Jurkat, Clone E6-1 (cell line): Measurements from ENCODE around the gene INTS15.
"Not testable (repeated sequence)": the region's sequence is repeated elsewhere in the genome, so short reads cannot be mapped to it uniquely, and the experiment has no call there.

Experiments
- DNase-seq: peaks from one replicate; pipeline ENCODE4 v3.0.0-alpha.2; 2011; ENCODE audit warnings: low read depth, low spot score
- H3K4me3 ChIP-seq: 2 replicates; pipeline ENCODE4 v1.5.1; 2011; ENCODE audit warnings: mild to moderate bottlenecking, low read length, control low read depth, moderate library complexity

The INTS15 gene

DNA sequence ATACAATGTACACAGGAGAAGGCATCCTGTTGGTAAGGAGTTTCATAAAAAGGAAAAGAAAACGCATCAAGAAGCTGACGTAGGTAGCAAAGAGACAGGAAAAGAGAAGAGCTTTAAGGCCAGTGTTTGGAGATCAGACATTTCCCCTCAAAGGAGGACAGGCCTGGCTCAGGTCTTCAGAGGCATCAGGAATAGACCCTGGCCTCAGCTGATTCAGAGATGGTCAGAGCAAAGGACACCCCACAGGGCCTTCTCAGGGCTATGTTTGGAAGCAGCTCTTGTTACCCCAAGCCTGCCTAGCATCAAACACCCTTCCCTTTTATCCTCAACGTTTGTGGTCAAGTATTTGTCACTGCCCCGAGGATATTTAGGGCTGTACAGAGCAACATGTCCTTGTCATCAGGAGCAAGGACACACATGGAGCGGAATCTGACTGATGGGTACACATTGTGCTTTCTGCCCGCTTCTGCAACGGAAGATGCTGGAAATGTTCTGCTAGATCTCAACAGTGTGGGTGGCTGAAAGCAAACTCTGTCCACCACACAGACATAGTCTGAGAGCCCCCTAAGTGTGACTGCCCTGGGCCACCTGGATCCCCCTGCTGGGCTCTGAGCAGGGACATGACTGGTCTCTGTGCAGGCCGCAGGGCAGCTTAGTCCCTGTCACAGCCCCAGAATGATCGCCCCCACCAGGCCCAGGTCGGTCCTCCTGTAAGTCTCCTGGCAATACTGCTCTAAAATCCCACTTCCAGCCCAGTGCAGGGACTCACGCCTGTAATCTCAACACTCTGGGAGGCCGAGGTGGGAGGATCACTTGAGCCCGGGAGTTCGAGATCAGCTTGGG lies 13.6 kb upstream of the INTS15 start:
- DNase-seq: no peak
- peak overlapping the region; percentile 78 for H3K4me3 ChIP-seq

DNA sequence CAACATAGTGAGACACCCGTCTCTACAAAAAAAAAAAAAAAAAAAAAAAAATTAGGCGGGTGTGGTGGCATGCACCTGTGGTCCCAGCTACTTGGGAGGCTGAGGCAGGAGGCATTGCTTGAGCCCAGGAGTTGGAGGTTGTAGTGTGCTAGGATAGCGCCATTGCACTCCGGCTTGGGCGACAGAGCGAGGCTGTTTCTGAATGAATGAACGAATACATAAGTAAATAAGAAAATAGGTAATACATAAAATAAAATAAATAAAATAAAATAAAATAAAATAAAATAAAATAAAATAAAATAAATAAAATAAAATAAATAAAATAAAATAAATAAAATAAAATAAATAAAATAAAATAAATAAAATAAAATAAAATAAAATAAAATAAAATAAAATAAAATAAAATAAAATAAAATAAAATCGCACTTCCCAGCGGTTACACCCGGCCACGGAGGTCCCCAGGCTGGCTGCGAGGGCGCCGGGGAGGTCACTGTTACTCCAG lies 12.9 kb upstream of the INTS15 start:
- H3K4me3 ChIP-seq: peak overlapping the region; percentile 78
- DNase-seq: not testable (repeated sequence)

GRCh38 chr7:6577369-6578113 lies 12.3 kb upstream of the INTS15 start, which contains the start of gene ZDHHC4:
ZDHHC4 (plus strand) TSS chr7:6577454; CDS start chr7:6580562, 3,108 bp downstream.
- DNase-seq: peak; percentile 84
- H3K4me3 ChIP-seq: peak within 1 kb of the TSS; percentile 78

GRCh38 chr7:6578114-6579084 lies 11.4 kb upstream of the INTS15 start:
- no peak for DNase-seq
- H3K4me3 ChIP-seq: peak overlapping the region; percentile 78

- H3K4me3 ChIP-seq: no peak overlapping the region
- no peak for DNase-seq
Measured at GRCh38 chr7:6579446-6579845, 10.4 kb upstream of the INTS15 start.

GRCh38 chr7:6585746-6586432 lies 3.9 kb upstream of the INTS15 start:
- H3K4me3 ChIP-seq, DNase-seq: not testable (repeated sequence)

DNA sequence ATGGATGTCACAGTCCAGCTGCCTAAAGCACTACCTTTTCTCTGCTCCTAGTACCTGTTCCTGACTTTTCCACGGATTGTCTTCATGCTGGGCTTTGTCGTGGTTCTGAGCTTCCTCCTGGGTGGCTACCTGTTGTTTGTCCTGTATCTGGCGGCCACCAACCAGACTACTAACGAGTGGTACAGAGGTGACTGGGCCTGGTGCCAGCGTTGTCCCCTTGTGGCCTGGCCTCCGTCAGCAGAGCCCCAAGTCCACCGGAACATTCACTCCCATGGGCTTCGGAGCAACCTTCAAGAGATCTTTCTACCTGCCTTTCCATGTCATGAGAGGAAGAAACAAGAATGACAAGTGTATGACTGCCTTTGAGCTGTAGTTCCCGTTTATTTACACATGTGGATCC lies 1.3 kb upstream of the INTS15 start:
- no peak for DNase-seq
- H3K4me3 ChIP-seq: no peak overlapping the region

DNA sequence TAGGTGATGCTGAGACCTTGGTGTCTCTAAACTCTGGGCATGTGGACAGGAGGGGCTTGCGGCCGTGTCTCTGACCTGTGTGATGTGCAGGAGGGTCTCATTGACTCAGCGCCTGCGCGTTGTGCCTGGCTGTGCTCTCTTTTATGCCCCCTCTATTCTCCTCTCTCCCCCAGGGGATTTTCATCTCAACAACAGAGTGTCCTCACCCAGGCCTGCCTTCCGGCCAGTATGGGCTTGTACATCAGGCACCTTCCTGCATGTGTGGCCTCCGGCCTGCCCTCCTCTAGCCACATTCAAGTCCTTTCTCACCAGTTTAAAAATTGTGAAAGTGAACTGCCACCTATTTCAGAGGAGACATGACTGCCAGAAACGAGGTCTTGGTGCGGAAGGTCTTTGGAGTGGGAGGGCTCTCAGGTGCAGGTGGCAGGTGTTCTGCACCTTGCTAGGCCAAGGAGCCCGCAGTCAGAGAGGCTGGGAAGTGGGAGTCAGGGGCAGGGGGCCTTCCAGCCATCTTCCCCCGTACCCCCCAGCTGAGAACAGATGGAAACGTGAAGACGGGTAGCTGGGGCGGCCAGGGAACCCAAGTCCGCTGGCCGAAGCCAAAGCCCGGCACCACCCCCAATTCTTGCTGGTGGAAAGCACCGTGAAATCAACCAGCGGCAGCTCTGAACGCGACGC lies 531 bp upstream of the INTS15 start:
- H3K4me3 ChIP-seq: peak overlapping the region; percentile 35
- no peak for DNase-seq

- peak overlapping the region; percentile 82 for H3K4me3 ChIP-seq
- DNase-seq: no peak
Measured at GRCh38 chr7:6590645-6591110, 857 bp downstream of the INTS15 start.

DNA sequence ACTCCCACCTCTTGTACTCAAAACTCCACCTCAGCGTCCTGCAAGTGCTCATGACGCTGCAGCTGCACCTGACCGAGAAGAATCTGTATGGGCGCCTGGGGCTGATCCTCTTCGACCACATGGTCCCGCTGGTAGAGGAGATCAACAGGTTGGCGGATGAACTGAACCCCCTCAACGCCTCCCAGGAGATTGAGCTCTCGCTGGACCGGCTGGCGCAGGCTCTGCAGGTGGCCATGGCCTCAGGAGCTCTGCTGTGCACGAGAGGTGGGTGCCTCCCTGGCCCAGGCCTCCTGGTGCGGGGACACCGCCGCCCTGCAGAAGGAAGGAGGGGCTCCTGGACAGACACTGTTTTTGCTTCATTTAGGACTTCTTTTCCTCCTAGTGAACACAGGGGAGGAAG lies 10.3 kb downstream of the INTS15 start:
- DNase-seq: no peak
- H3K4me3 ChIP-seq: no peak overlapping the region

DNA sequence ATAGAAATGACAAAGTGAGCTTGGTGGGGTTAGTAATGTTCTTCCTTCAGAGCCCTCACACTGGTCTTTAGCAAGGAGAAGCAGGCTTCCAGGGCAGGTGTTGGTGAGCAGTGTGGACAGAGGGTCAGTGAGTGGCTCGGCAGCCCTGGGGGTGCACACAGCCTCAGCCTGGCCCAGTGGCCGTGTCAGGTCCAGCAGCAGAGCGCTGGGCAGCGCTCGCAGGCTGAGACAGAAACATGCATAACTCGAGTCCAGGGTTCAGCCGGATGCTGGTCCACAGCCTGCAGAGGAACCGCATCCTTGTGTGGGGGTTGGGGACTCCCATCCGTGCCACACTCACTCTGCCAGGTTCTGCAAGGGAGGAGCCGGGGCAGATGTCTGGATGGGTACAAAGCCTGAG lies 14.6 kb downstream of the INTS15 start:
- DNase-seq: no peak
- H3K4me3 ChIP-seq: no peak overlapping the region

- no peak for DNase-seq
- H3K4me3 ChIP-seq: no peak overlapping the region
Measured at GRCh38 chr7:6606866-6607583, 17.2 kb downstream of the INTS15 start.

DNA sequence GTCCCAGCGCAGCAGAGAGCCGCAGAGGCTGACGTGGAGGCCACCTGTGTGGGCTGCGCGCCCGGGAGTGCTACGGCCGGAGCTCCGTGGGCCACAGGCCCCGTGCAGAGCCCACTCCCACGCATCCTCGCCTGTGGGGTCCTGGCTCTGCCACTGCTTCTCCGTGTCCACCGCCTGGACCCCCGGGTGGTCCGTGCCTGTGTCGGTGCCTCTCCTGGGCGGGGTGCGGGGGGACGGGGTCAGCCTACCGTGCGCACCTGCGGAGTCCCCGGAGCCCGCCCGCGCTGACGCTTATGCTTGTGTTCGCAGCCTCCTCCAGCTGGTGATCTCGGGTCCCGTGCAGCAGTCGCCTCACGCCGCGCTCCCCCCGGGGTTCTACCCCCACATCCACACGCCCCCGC lies 17.8 kb downstream of the INTS15 start:
- no peak overlapping the region for H3K4me3 ChIP-seq
- DNase-seq: no peak

DNA sequence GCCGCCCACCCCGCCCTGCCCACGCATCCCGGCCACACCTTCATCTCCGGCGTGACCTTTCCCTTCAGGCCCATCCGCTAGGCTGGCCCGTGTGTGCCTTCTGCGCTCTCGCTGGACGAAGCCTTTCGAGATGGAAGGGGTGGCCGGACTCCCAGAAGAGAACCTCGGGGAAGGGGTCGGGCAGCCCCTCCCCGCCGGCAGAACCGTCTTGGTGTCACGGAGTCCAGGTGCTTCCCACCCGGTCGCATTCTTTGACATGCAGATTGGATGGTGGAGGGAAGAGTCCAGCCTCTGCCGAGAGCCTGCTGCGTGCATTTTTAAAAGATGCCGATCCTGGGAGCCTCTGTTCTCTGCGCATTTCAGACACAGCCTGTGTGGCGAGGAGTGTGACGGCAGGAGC lies 18.3 kb downstream of the INTS15 start:
- H3K4me3 ChIP-seq: no peak overlapping the region
- DNase-seq: no peak

DNA sequence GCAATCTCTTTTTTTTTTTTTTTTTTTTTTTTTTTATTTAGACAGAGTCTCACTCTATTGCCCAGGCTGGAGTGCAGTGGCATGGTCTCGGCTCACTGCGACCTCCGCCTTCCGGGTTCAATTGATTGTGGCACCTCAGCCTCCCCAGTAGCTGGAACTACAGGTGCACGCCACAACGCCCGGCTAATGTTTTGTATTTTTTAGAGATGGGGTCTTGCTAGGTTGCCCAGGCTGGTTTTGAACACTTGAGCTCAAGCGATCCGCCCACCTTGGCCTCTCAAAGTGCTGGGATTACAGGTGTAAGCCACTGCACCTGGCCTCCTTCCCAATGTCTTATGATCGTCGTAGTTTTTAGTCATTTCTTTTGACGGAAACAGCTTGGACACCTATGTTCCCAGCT lies 19.0 kb downstream of the INTS15 start:
- no peak for DNase-seq

DNA sequence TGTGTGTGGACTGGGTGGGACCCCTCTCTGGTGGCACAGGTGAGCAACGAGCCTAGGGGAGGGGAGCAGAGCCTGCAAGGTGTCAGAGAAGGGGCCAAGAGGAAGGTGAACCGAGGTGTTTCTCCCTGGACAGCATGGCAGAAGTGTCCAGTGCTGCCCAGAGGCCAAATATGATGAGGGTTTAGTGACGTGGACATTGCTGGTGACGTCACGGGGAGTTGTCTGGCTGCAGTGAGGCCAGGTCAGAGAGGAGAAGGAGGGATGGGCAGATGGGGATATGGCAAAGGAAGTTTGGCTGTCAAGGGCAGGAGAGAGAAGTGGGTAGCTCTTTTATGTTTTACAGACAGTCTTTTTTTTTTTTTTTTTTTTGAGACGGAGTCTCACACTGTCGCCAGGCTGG lies 23.0 kb downstream of the INTS15 start:
- H3K4me3 ChIP-seq: no peak overlapping the region
- DNase-seq: no peak

More for the DNA sequence above, 19.0 kb downstream of the INTS15 start:
- no peak overlapping the region for H3K4me3 ChIP-seq

- no peak for DNase-seq
- H3K4me3 ChIP-seq: no peak overlapping the region
Measured at GRCh38 chr7:6613706-6614105, 23.9 kb downstream of the INTS15 start.
